Measurements from ENCODE around the gene MEIS3. TPM values are rescaled to one million over a fixed set of nuclear protein-coding genes. Genes with fewer than 3 reads are reported as not detected.

Gene MEIS3
- total RNA-seq, 1 experiment from 2014 or later = 35.8 TPM

- H3K4me3 ChIP-seq (replicated peaks in 1 of 2; ENCODE audit: low read depth in 1 of 2, low read length in 2 of 2) = peak overlapping the region in 1 of 2 experiments; percentile 55; a peak in 2 of 4 replicates
- no peak for TF ChIP-seq SIN3A (IDR thresholded peaks at IDR 0.05; ENCODE audit: low read depth)
- no peak for TF ChIP-seq EGR1 (IDR thresholded peaks at IDR 0.05; ENCODE audit: low read depth)
- TF ChIP-seq, protein P1, sequence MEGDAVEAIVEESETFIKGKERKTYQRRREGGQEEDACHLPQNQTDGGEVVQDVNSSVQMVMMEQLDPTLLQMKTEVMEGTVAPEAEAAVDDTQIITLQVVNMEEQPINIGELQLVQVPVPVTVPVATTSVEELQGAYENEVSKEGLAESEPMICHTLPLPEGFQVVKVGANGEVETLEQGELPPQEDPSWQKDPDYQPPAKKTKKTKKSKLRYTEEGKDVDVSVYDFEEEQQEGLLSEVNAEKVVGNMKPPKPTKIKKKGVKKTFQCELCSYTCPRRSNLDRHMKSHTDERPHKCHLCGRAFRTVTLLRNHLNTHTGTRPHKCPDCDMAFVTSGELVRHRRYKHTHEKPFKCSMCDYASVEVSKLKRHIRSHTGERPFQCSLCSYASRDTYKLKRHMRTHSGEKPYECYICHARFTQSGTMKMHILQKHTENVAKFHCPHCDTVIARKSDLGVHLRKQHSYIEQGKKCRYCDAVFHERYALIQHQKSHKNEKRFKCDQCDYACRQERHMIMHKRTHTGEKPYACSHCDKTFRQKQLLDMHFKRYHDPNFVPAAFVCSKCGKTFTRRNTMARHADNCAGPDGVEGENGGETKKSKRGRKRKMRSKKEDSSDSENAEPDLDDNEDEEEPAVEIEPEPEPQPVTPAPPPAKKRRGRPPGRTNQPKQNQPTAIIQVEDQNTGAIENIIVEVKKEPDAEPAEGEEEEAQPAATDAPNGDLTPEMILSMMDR (IDR thresholded peaks at IDR 0.05 in 2 of 3, conservative IDR thresholded peaks at IDR 0.05 in 1 of 3; ENCODE audit: borderline replicate concordance in 1 of 3, insufficient read depth in 1 of 3, low read depth in 2 of 3, low read length in 2 of 3) = no peak
- TF ChIP-seq ZBTB33 (IDR thresholded peaks at IDR 0.05; ENCODE audit: extremely low read depth, insufficient replicate concordance, low read length) = no peak
- no peak for TF ChIP-seq MAX (IDR thresholded peaks at IDR 0.05)
- TF ChIP-seq REST (IDR thresholded peaks at IDR 0.05; ENCODE audit: low read depth) = no peak
- no peak for TF ChIP-seq FOSL1 (IDR thresholded peaks at IDR 0.05; ENCODE audit: low read depth)
- no peak for TF ChIP-seq ATF3 (IDR thresholded peaks at IDR 0.05)
- TF ChIP-seq POLR2AphosphoS5 (IDR thresholded peaks at IDR 0.05; ENCODE audit: low read depth, low read length) = no peak
- TF ChIP-seq POLR2A (IDR thresholded peaks at IDR 0.05; ENCODE audit: borderline replicate concordance, extremely low read depth, insufficient read depth, insufficient read length) = no peak
- no peak for TF ChIP-seq SP1 (IDR thresholded peaks at IDR 0.05; ENCODE audit: low read depth)
- no peak for TF ChIP-seq EZH2phosphoT487 (IDR thresholded peaks at IDR 0.05; ENCODE audit: borderline replicate concordance)
- no peak for TF ChIP-seq ZNF274 (IDR thresholded peaks at IDR 0.05; ENCODE audit: low read depth, low read length)
- TF ChIP-seq RAD21 (IDR thresholded peaks at IDR 0.05; ENCODE audit: low read depth) = no peak
- no peak for TF ChIP-seq CEBPB (IDR thresholded peaks at IDR 0.05; ENCODE audit: low read depth)
- ChIA-PET POLR2A (no interaction called here), RAD21 (ENCODE audit: low non-redundant PET in 1 of 2, low total read pairs in 2 of 2, uncharacterized antibody in 2 of 2, unreplicated experiment in 2 of 2) (interaction anchor here in 1 of 2 experiments (2.0 kb wide), 1 partner anchor 9 kb away, joined by 7 read pairs; no protein-coding TSS in a partner anchor), CTCF (interaction anchor here (3.6 kb wide), 1 partner anchor 9 kb away, joined by 32 read pairs; no protein-coding TSS in a partner anchor)
- no peaks in the 10 kb centered on the region for H3K9me3 ChIP-seq (ENCODE audit: control insufficient read depth in 1 of 2, insufficient read depth in 1 of 2, low read depth in 1 of 2, low read length in 2 of 2)
- intact Hi-C loops (cut with micrococcal nuclease) = loop anchor here (5.0 to 10.0 kb wide), 2 partner anchors 37 to 159 kb away; partner anchors contain the start of genes BICRA and KPTN
- no peak overlapping the region for H2AFZ ChIP-seq (ENCODE audit: low read depth, low read length, poor library complexity, severe bottlenecking)
- peaks cover 17 to 23% of the 10 kb centered on the region in 2 experiments for H3K4me1 ChIP-seq (ENCODE audit: control insufficient read depth in 1 of 2, insufficient read depth in 2 of 2, low read length in 2 of 2)
- no peak for ATAC-seq
- no TSS peak for BruUV-seq (replicated peaks)
- H3K9ac ChIP-seq (ENCODE audit: low read length) = peak overlapping the region; percentile 35
- no peak for DNase-seq (ENCODE audit: low read depth, low spot score)
- H3K27me3 ChIP-seq (ENCODE audit: insufficient read depth, low read length) = peaks cover 19% of the 10 kb centered on the region
- no peaks in the 10 kb centered on the region for H3K9me2 ChIP-seq (ENCODE audit: insufficient read depth)
- no peaks in the 10 kb centered on the region for H3K79me2 ChIP-seq (ENCODE audit: insufficient read depth, low read length)
- no peaks in the 10 kb centered on the region for H3K36me3 ChIP-seq (ENCODE audit: control insufficient read depth in 1 of 2, insufficient read depth in 2 of 2, low read length in 2 of 2)
- peak overlapping the region; percentile 95 for H3K4me2 ChIP-seq (ENCODE audit: low read length)
- H3K27ac ChIP-seq (ENCODE audit: low read depth, low read length) = no peak overlapping the region
- no peaks in the 10 kb centered on the region for H4K20me1 ChIP-seq (ENCODE audit: insufficient read depth)
Observed at GRCh38 chr19:47445527-47445926, 26.2 kb upstream of the MEIS3 start.
